ENCODE data around the gene DNAH8. TPM values are rescaled to one million over a fixed set of nuclear protein-coding genes. Genes with fewer than 3 reads are reported as not detected.

DNAH8 gene
- total RNA-seq, 2 experiments from 2014 or later = 0.03 to 0.05 TPM

DNA sequence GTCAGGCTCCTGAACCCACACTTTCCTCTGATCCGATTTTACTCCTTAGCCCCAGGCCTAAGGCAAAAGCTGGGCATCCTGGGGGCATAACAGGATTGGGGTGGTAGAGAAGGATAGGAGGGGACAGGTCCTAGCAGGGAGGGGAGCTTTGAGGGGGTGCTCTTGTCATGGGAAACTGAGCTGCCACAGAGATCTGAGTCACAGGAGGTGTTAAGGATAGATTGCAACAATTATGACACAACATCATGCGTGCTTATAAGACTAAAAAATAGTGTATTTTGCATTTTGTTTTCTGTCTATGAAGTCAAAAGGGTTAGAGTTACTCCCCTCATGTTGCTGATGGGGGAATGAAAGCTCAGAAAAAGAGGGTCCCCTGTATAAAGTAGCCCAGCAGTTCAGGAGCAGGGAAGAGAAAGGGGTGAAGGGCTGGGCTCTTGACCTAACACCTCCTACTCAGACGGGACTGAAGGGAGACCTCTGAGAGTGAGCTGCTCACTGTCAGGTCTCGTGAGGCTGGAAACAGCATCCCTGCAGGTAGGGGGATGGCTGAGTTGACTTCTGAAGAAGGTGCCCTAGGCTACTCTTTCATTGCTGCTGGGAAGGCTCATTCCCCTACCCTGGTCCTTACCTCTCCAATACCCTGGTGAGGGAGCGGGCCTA lies 335.5 kb downstream of the DNAH8 start:
- POLR2A ChIA-PET = no interaction called here
- CTCF ChIA-PET = interaction anchor here (0.8 kb wide), 1 partner anchor 178 kb away, joined by 3 read pairs; no protein-coding TSS in a partner anchor

GRCh38 chr6:39051399-39052122 lies 336.4 kb downstream of the DNAH8 start:
- DNase-seq = no peak
- H3K4me1 Mint-ChIP-seq = peaks cover 20% of the 10 kb centered on the region
- H3K9me3 Mint-ChIP-seq = no peaks in the 10 kb centered on the region
- ChIA-PET CTCF (interaction anchor here (0.8 kb wide), 1 partner anchor 179 kb away, joined by 3 read pairs; no protein-coding TSS in a partner anchor), POLR2A (no interaction called here)
- H3K4me3 Mint-ChIP-seq = no peak overlapping the region
- H3K36me3 Mint-ChIP-seq (ENCODE audit: low read depth) = no peaks in the 10 kb centered on the region
- H3K27me3 Mint-ChIP-seq = peaks cover 51% of the 10 kb centered on the region
- no peak overlapping the region for H3K27ac Mint-ChIP-seq

More for the DNA sequence above, 335.5 kb downstream of the DNAH8 start:
- H3K4me3 Mint-ChIP-seq = no peak overlapping the region
- H3K27me3 Mint-ChIP-seq = peaks cover 49% of the 10 kb centered on the region
- H3K9me3 Mint-ChIP-seq = no peaks in the 10 kb centered on the region
- H3K36me3 Mint-ChIP-seq (ENCODE audit: low read depth) = no peaks in the 10 kb centered on the region
- H3K4me1 Mint-ChIP-seq = peaks cover 20% of the 10 kb centered on the region
- no peak for DNase-seq
- no peak overlapping the region for H3K27ac Mint-ChIP-seq

GRCh38 chr6:39053016-39053624 lies 338.0 kb downstream of the DNAH8 start:
- no peaks in the 10 kb centered on the region for H3K36me3 Mint-ChIP-seq (ENCODE audit: low read depth)
- H3K4me1 Mint-ChIP-seq = peaks cover 17% of the 10 kb centered on the region
- H3K27me3 Mint-ChIP-seq = peaks cover 36% of the 10 kb centered on the region
- H3K4me3 Mint-ChIP-seq = no peak overlapping the region
- DNase-seq = no peak
- H3K27ac Mint-ChIP-seq = no peak overlapping the region
- ChIA-PET CTCF (no interaction called here), POLR2A (no interaction called here)
- no peaks in the 10 kb centered on the region for H3K9me3 Mint-ChIP-seq

DNA sequence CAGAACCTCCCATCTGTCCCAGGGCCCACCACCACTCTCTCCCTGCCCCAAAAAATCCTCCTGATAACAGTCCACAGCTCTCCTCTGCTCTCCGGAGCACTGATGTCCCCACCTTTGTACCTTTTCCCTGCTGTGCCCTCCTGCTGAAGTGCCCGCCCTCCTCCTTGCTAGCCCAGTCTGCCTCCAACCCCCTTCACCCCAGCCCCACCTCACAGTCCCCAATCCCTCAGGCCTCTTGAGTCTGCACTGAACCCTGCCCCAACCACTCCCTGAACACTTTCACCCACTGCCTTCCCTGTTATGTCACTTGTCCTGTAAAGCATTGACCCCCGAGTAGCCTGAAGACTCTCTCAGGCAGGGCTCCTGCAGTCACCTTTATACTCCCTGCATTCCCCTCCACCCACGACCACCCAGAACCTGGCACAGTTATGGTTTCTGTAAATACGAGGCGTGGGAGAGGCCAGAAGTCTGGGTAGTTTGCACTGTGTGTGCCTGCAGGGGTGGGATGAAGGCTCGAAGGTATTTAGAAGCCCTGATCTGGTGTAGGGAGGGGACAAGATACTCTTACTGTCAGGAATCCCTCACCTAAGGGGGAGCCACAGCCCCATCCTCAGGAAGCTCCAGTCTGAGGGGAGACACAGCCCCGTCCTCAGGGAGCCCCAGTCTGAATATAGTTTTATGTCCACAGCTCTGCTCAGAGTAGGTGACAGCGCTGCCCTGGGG lies 338.9 kb downstream of the DNAH8 start:
- H3K9me3 Mint-ChIP-seq = no peaks in the 10 kb centered on the region
- peaks cover 34% of the 10 kb centered on the region for H3K27me3 Mint-ChIP-seq
- POLR2A ChIA-PET = no interaction called here
- CTCF ChIA-PET = no interaction called here
- no peak overlapping the region for H3K27ac Mint-ChIP-seq
- no peaks in the 10 kb centered on the region for H3K36me3 Mint-ChIP-seq (ENCODE audit: low read depth)
- DNase-seq = no peak
- peaks cover 17% of the 10 kb centered on the region for H3K4me1 Mint-ChIP-seq
- H3K4me3 Mint-ChIP-seq = no peak overlapping the region

DNA sequence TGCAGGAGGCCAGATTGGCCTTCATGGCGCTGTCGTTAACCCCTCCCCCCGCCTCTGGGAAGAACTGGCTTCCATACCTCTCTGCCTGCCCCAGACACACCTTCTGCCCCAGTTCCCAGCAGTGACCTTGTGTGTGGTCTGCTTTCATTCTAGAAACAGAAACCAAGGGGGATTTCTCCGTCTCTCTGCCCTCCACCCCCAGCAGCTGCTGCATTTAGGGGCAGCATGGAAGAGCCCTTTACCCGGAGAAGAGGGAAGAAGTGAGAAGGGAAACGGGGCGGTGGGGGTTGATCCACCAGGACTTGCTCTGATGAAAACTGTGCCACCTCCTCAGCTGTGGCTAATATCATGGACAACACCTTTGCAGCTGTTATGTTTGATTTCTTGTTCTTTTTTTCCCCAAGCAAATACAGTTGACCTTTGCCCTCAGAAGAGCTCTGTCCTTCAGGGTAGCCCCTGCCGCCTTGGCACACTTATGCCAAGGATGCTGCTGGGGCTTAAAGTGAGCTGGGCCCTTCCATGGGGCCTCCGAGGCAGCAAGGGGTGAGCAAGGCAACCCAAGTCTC lies 339.5 kb downstream of the DNAH8 start:
- no peak for DNase-seq
- ChIA-PET CTCF (no interaction called here), POLR2A (no interaction called here)
- no peak overlapping the region for H3K4me3 Mint-ChIP-seq
- no peak overlapping the region for H3K27ac Mint-ChIP-seq
- peaks cover 15% of the 10 kb centered on the region for H3K4me1 Mint-ChIP-seq
- H3K27me3 Mint-ChIP-seq = peaks cover 28% of the 10 kb centered on the region
- no peaks in the 10 kb centered on the region for H3K9me3 Mint-ChIP-seq
- H3K36me3 Mint-ChIP-seq (ENCODE audit: low read depth) = no peaks in the 10 kb centered on the region

GRCh38 chr6:39055661-39056060 lies 340.6 kb downstream of the DNAH8 start:
- peaks cover 18% of the 10 kb centered on the region for H3K27me3 Mint-ChIP-seq
- peaks cover 11% of the 10 kb centered on the region for H3K4me1 Mint-ChIP-seq

DNA sequence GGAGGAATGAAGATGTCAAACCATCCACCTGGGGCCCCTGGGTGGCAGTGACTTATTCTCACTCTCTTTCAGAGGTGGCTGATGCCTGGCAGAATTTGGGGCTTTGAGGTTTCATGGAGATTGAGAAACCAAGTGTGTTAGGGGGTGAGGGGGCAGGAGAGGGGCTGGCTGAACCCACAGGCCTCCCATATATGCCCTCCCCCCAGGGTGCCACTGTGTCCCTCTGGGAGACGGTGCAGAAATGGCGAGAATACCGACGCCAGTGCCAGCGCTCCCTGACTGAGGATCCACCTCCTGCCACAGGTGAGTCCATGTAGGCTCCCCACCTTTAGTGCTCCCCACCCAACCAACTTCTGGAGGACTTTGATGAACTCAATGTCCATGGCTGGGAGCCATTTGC lies 341.1 kb downstream of the DNAH8 start:
- H3K36me3 Mint-ChIP-seq (ENCODE audit: low read depth) = no peaks in the 10 kb centered on the region
- H3K27me3 Mint-ChIP-seq = peaks cover 20% of the 10 kb centered on the region
- POLR2A ChIA-PET = no interaction called here
- no peak overlapping the region for H3K27ac Mint-ChIP-seq
- no peaks in the 10 kb centered on the region for H3K9me3 Mint-ChIP-seq
- H3K4me1 Mint-ChIP-seq = peaks cover 8% of the 10 kb centered on the region
- no peak overlapping the region for H3K4me3 Mint-ChIP-seq
- CTCF ChIA-PET = no interaction called here
- no peak for DNase-seq

More at GRCh38 chr6:39055661-39056060, 340.6 kb downstream of the DNAH8 start:
- CTCF ChIA-PET = no interaction called here
- H3K4me3 Mint-ChIP-seq = no peak overlapping the region
- no peaks in the 10 kb centered on the region for H3K9me3 Mint-ChIP-seq
- H3K27ac Mint-ChIP-seq = no peak overlapping the region
- H3K36me3 Mint-ChIP-seq (ENCODE audit: low read depth) = no peaks in the 10 kb centered on the region
- no peak for DNase-seq
- POLR2A ChIA-PET = no interaction called here

- ChIA-PET POLR2A (no interaction called here), CTCF (no interaction called here)
- H3K36me3 Mint-ChIP-seq (ENCODE audit: low read depth) = no peaks in the 10 kb centered on the region
- H3K27ac Mint-ChIP-seq = no peak overlapping the region
- H3K27me3 Mint-ChIP-seq = peaks cover 19% of the 10 kb centered on the region
- no peaks in the 10 kb centered on the region for H3K9me3 Mint-ChIP-seq
- no peak overlapping the region for H3K4me3 Mint-ChIP-seq
- peaks cover 3% of the 10 kb centered on the region for H3K4me1 Mint-ChIP-seq
- DNase-seq = no peak
These were observed 341.6 kb downstream of the DNAH8 start for GRCh38 chr6:39056681-39057080.

DNA sequence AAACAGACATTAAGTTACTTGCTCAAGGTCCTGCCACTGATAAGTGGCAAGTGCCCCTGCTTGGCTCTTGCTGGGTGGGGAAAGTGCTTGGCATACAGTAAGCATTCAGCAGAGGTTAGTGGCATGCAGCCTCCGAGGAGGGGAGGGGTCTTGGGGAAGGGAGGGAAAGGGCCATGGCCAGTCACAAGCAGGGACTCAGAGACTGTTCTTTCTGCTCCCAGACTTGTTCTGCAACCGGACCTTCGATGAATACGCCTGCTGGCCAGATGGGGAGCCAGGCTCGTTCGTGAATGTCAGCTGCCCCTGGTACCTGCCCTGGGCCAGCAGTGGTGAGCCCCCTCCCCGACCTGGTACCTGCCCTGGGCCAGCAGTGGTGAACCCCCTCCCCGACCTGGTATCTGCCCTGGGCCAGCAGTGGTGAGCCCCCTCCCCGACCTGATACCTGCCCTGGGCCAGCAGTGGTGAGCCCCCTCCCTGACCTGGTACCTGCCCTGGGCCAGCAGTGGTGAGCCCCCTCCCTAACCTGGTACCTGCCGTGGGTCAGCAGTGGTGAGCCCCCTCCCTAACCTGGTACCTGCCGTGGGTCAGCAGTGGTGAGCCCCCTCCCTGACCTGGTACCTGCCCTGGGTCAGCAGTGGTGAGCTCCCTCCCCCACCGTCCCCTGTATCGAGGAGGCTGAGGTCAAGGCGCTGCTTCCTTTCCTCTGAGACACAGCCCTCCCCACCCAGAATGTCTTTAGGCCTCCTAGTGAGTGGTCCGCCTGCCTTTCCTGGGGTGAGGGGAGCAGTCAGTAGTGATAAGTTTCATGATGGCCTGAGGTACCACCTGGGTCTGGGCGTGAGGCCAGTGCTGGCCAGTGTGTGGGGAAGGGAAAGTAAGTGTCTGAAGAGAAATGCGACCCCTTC lies 342.4 kb downstream of the DNAH8 start:
- ChIA-PET POLR2A (no interaction called here), CTCF (no interaction called here)
- Mint-ChIP-seq H3K27ac (no peak overlapping the region), H3K36me3 (ENCODE audit: low read depth) (no peaks in the 10 kb centered on the region), H3K9me3 (no peaks in the 10 kb centered on the region), H3K4me3 (no peak overlapping the region), H3K4me1 (no peaks in the 10 kb centered on the region), H3K27me3 (peaks cover 17% of the 10 kb centered on the region)
- DNase-seq = no peak

GRCh38 chr6:39058471-39059147 lies 343.5 kb downstream of the DNAH8 start:
- no peaks in the 10 kb centered on the region for H3K36me3 Mint-ChIP-seq (ENCODE audit: low read depth)
- no peak overlapping the region for H3K4me3 Mint-ChIP-seq
- no peaks in the 10 kb centered on the region for H3K4me1 Mint-ChIP-seq
- CTCF ChIA-PET = no interaction called here
- peaks cover 9% of the 10 kb centered on the region for H3K27me3 Mint-ChIP-seq
- H3K27ac Mint-ChIP-seq = no peak overlapping the region
- no peak for DNase-seq
- POLR2A ChIA-PET = no interaction called here
- H3K9me3 Mint-ChIP-seq = no peaks in the 10 kb centered on the region

- H3K36me3 Mint-ChIP-seq (ENCODE audit: low read depth) = no peaks in the 10 kb centered on the region
- no peak overlapping the region for H3K4me3 Mint-ChIP-seq
- H3K9me3 Mint-ChIP-seq = no peaks in the 10 kb centered on the region
- H3K27me3 Mint-ChIP-seq = peaks cover 6% of the 10 kb centered on the region
- H3K27ac Mint-ChIP-seq = no peak overlapping the region
- no peak for DNase-seq
- ChIA-PET CTCF (no interaction called here), POLR2A (no interaction called here)
- H3K4me1 Mint-ChIP-seq = no peaks in the 10 kb centered on the region
These were observed 344.6 kb downstream of the DNAH8 start for GRCh38 chr6:39059496-39060310.

Measured in activated CD4-positive, alpha-beta memory T cell treated with anti-CD3 and anti-CD28 coated beads, Interleukin-2, amount 10 ng/mL, durations not matched to agents 7 days and 5 days (primary cell).